ENCODE data around the gene C21orf91. TPM values are rescaled to one million over a fixed set of nuclear protein-coding genes. Genes with fewer than 3 reads are reported as not detected.

The C21orf91 gene
- total RNA-seq, 2 experiments from 2014 or later, result 40.9 to 42.2 TPM

DNA sequence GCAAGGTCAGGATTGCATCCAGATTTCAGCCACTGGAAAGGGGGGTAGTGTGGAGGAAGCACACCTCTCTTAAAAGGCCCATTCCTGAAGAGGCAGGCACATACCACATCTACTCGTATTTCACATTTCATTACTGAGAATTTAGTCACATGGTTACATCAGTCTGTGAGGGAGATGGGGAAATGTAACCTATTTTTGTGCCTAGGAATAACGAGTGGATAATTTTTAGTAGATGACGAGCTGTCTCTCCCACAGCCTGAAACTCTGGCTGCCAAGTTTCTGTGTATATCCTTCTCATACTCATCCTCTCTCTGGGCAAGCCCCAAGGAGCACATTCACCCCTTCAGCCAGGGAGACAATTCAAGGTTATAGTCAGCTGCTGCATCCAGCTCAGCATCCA is 10.3 kb upstream of the C21orf91 start:
- no peaks in the 10 kb centered on the region for H3K36me3 ChIP-seq (ENCODE audit: insufficient read depth, low read length)
- no peak for DNase-seq
- H3K4me1 ChIP-seq (ENCODE audit: insufficient read depth, low read length), result no peaks in the 10 kb centered on the region
- no peaks in the 10 kb centered on the region for H3K4me1 Mint-ChIP-seq (ENCODE audit: low read depth)
- H3K27ac Mint-ChIP-seq, result no peak overlapping the region
- H3K27ac ChIP-seq (ENCODE audit: low read depth in 1 of 2, low read length in 2 of 2), result no peak overlapping the region
- H3K9me3 ChIP-seq (ENCODE audit: control insufficient read depth in 1 of 2, insufficient read depth in 1 of 2, low read length in 2 of 2), result no peaks in the 10 kb centered on the region
- ATAC-seq (ENCODE audit: poor library complexity), result no peak
- H3K27me3 ChIP-seq (ENCODE audit: control insufficient read depth in 1 of 2, insufficient read depth in 2 of 2, low read length in 2 of 2), result no peaks in the 10 kb centered on the region
- intact Hi-C loops (cut with DNase I, micrococcal nuclease), result no loop called here
- H3K4me3 ChIP-seq (ENCODE audit: low read length), result no peak overlapping the region
- H3K4me3 Mint-ChIP-seq, result no peak overlapping the region
- no peaks in the 10 kb centered on the region for H3K36me3 Mint-ChIP-seq (ENCODE audit: low read depth)
- ChIA-PET CTCF (no interaction called here), POLR2A (no interaction called here)
- no peaks in the 10 kb centered on the region for H3K9me3 Mint-ChIP-seq
- no peaks in the 10 kb centered on the region for H3K27me3 Mint-ChIP-seq
- TF ChIP-seq, protein P1, sequence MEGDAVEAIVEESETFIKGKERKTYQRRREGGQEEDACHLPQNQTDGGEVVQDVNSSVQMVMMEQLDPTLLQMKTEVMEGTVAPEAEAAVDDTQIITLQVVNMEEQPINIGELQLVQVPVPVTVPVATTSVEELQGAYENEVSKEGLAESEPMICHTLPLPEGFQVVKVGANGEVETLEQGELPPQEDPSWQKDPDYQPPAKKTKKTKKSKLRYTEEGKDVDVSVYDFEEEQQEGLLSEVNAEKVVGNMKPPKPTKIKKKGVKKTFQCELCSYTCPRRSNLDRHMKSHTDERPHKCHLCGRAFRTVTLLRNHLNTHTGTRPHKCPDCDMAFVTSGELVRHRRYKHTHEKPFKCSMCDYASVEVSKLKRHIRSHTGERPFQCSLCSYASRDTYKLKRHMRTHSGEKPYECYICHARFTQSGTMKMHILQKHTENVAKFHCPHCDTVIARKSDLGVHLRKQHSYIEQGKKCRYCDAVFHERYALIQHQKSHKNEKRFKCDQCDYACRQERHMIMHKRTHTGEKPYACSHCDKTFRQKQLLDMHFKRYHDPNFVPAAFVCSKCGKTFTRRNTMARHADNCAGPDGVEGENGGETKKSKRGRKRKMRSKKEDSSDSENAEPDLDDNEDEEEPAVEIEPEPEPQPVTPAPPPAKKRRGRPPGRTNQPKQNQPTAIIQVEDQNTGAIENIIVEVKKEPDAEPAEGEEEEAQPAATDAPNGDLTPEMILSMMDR (IDR thresholded peaks at IDR 0.05), result no peak

DNA sequence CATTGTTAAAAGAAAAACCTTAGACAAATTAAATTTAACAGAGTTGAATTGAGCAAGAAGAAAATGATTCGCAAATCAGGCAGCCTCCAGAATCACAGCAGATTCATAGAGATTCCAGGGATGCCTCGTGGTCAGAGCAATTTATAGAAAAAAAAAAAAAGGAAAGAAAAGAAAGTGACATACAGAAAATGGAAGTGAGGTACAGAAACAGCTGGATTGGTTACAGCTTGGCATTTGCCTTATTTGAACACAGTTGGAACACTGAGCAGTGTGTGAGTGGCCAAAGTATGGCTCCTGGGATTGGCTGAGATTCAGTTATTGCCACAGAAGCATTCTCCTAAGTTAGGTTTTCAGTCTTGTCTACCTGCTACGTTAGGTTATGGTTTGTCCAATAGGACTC is 9.1 kb upstream of the C21orf91 start:
- Histone ChIP-seq H3K36me3 (ENCODE audit: insufficient read depth, low read length) (no peaks in the 10 kb centered on the region), H3K27ac (ENCODE audit: low read depth in 1 of 2, low read length in 2 of 2) (no peak overlapping the region), H3K4me3 (ENCODE audit: low read length) (no peak overlapping the region), H3K27me3 (ENCODE audit: control insufficient read depth in 1 of 2, insufficient read depth in 2 of 2, low read length in 2 of 2) (no peaks in the 10 kb centered on the region), H3K9me3 (ENCODE audit: control insufficient read depth in 1 of 2, insufficient read depth in 1 of 2, low read length in 2 of 2) (no peaks in the 10 kb centered on the region), H3K4me1 (ENCODE audit: insufficient read depth, low read length) (no peaks in the 10 kb centered on the region)
- H3K36me3 Mint-ChIP-seq (ENCODE audit: low read depth), result no peaks in the 10 kb centered on the region
- ChIA-PET CTCF (no interaction called here), POLR2A (no interaction called here)
- DNase-seq, result no peak
- no peak overlapping the region for H3K27ac Mint-ChIP-seq
- no peak for ATAC-seq (ENCODE audit: poor library complexity)
- H3K27me3 Mint-ChIP-seq, result no peaks in the 10 kb centered on the region
- intact Hi-C loops (cut with DNase I, micrococcal nuclease), result no loop called here
- no peaks in the 10 kb centered on the region for H3K9me3 Mint-ChIP-seq
- no peaks in the 10 kb centered on the region for H3K4me1 Mint-ChIP-seq (ENCODE audit: low read depth)
- no peak overlapping the region for H3K4me3 Mint-ChIP-seq
- TF ChIP-seq, protein P1 (IDR thresholded peaks at IDR 0.05), result no peak

DNA sequence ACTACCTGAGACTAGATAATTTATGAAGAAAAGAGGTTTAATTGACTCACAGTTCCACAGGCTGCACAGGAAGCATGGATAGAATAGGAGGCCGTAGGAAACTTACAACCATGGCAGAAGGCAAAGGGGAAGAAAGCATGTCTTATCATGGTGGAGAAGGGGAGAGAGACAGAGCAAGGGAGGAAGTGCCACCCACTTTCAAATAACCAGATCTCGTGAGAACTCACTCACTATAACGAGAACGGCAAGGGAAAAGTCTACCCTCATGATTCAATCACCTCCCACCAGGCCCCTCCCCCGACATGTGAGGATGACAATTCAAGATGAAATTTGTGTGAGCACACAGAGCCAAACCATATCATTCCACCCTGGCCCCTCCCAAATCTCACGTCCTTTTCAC is 4.7 kb upstream of the C21orf91 start:
- H3K27me3 ChIP-seq (ENCODE audit: control insufficient read depth in 1 of 2, insufficient read depth in 2 of 2, low read length in 2 of 2), result no peaks in the 10 kb centered on the region
- no peaks in the 10 kb centered on the region for H3K9me3 ChIP-seq (ENCODE audit: control insufficient read depth in 1 of 2, insufficient read depth in 1 of 2, low read length in 2 of 2)
- Mint-ChIP-seq H3K4me1 (ENCODE audit: low read depth) (peaks cover 16% of the 10 kb centered on the region), H3K9me3 (no peaks in the 10 kb centered on the region), H3K27me3 (no peaks in the 10 kb centered on the region), H3K27ac (no peak overlapping the region), H3K4me3 (no peak overlapping the region), H3K36me3 (ENCODE audit: low read depth) (peaks cover 9% of the 10 kb centered on the region)
- ChIA-PET POLR2A (interaction anchor here (0.6 kb wide), 1 partner anchor 17 kb away, joined by 6 read pairs; no protein-coding TSS in a partner anchor), CTCF (no interaction called here)
- ATAC-seq (ENCODE audit: poor library complexity), result no peak
- no peak overlapping the region for H3K27ac ChIP-seq (ENCODE audit: low read depth in 1 of 2, low read length in 2 of 2)
- no peaks in the 10 kb centered on the region for H3K36me3 ChIP-seq (ENCODE audit: insufficient read depth, low read length)
- H3K4me3 ChIP-seq (ENCODE audit: low read length), result no peak overlapping the region
- DNase-seq, result no peak
- TF ChIP-seq, protein P1 (IDR thresholded peaks at IDR 0.05), result no peak
- intact Hi-C loops (cut with DNase I, micrococcal nuclease), result loop anchor here (5.0 kb wide), 3 partner anchors 78 to 147 kb away; no protein-coding TSS in a partner anchor
- H3K4me1 ChIP-seq (ENCODE audit: insufficient read depth, low read length), result peaks cover 9% of the 10 kb centered on the region

Data from CD4-positive, alpha-beta T cell (primary cell).